GM12875 (cell line): ENCODE measurements around the gene CFB.

ENCODE experiments used
- H3K4me3 ChIP-seq: one replicate; pipeline ENCODE4 v1.5.1; 2011; ENCODE audit warnings: low read depth, low read length, control low read depth
- CTCF ChIP-seq: IDR thresholded peaks from 2 replicates; pipeline ENCODE4 v1.5.1; 2011; ENCODE audit warnings: low read depth, mild to moderate bottlenecking, control low read depth, inconsistent platforms, low read length, moderate library complexity, borderline replicate concordance; ENCODE audit not compliant: insufficient read depth

The CFB gene

GRCh38 chr6:31940256-31940664 is 5.6 kb upstream of the CFB start:
- no peak overlapping the region for H3K4me3 ChIP-seq
- TF ChIP-seq CTCF: no peak

GRCh38 chr6:31943742-31944141 is 2.2 kb upstream of the CFB start:
- H3K4me3 ChIP-seq: no peak overlapping the region
- TF ChIP-seq CTCF: no peak

- TF ChIP-seq CTCF: no peak
- H3K4me3 ChIP-seq: no peak overlapping the region
Measured at GRCh38 chr6:31945154-31945506, 765 bp upstream of the CFB start.

GRCh38 chr6:31946370-31946885 is 533 bp downstream of the CFB start:
- H3K4me3 ChIP-seq: no peak overlapping the region
- TF ChIP-seq CTCF: no peak

GRCh38 chr6:31947070-31947675 is 1.3 kb downstream of the CFB start:
- TF ChIP-seq CTCF: no peak
- H3K4me3 ChIP-seq: no peak overlapping the region

- H3K4me3 ChIP-seq: no peak overlapping the region
- no peak for TF ChIP-seq CTCF
Measured at GRCh38 chr6:31947864-31948263, 2.0 kb downstream of the CFB start.

- TF ChIP-seq CTCF: no peak
- H3K4me3 ChIP-seq: no peak overlapping the region
Measured at GRCh38 chr6:31948306-31948705, 2.4 kb downstream of the CFB start.
